CD4-positive, alpha-beta T cell treated with Interleukin-6 for 4 hours (primary cell): ENCODE measurements around the gene MYH6.

Source experiments
- DNase-seq: peaks from one replicate; pipeline ENCODE4 v3.0.0-alpha.2; 2020; ENCODE audit warnings: mixed read lengths

Gene MYH6

GRCh38 chr14:23375527-23376251 lies 32.4 kb downstream of the MYH6 start:
- no peak for DNase-seq

DNA sequence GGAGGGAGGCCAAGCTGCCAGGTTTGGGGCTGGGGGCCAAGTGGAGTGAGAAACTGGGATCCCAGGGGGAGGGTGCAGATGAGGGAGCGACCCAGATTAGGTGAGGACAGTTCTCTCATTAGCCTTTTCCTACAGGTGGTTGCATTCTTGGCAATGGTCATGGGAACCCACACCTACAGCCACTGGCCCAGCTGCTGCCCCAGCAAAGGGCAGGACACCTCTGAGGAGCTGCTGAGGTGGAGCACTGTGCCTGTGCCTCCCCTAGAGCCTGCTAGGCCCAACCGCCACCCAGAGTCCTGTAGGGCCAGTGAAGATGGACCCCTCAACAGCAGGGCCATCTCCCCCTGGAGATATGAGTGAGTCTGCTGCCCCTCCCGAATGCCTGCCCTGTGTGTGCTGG lies 35.0 kb downstream of the MYH6 start:
- DNase-seq, result no peak

DNA sequence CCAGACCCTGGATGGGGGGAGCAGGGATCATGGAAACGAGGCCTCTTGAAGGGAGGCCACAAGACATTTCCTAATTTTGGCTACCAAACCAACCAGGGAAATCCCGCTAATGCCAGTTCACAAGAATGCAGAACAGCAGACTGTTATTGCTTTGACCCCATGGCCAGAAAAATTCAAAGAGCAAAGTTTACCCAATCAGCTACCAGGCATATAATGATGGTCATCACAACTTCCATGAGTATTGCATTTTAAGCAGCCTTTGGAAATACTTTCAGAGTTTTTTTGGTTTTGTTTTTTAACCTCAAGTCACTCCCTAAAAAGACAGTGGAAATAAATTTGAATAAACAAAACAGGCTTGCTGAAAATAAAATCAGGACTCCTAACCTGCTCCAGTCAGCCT lies 35.6 kb downstream of the MYH6 start, which contains the start of gene IL25:
Gene IL25 (plus strand): TSS at position 301 of the 400 bp plus-strand sequence.
- no peak for DNase-seq

- DNase-seq, result no peak
These were observed 36.2 kb downstream of the MYH6 start for GRCh38 chr14:23371865-23372264.

DNA sequence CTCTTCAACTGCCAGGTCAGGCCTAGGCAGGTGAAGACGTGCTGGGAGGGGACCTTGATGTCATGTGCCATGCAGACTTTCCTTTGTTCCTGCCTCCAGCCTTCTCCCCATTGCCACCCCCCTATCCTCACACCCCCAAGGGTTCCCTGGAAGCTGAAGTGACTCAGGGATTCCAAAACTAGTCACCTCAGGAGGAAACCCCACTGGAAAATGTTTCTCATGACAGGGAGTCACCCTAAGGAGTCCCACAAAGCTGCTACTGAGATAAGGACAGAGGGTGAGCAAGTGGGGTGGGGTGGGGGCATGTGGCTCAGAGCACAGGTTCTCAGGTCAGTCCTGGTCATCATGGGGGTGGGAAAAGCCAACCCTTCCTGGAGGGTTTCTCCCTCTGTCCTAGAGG lies 37.9 kb downstream of the MYH6 start:
- DNase-seq, result no peak

GRCh38 chr14:23366426-23366921 lies 41.6 kb downstream of the MYH6 start:
- no peak for DNase-seq

GRCh38 chr14:23365732-23366425 lies 42.2 kb downstream of the MYH6 start:
- DNase-seq, result no peak

GRCh38 chr14:23365036-23365731 lies 42.9 kb downstream of the MYH6 start, which contains the start of gene EFS:
Gene EFS, minus strand, starts transcription at chr14:23365172. Its CDS starts 147 bp downstream, at chr14:23365025.
- no peak for DNase-seq

DNA sequence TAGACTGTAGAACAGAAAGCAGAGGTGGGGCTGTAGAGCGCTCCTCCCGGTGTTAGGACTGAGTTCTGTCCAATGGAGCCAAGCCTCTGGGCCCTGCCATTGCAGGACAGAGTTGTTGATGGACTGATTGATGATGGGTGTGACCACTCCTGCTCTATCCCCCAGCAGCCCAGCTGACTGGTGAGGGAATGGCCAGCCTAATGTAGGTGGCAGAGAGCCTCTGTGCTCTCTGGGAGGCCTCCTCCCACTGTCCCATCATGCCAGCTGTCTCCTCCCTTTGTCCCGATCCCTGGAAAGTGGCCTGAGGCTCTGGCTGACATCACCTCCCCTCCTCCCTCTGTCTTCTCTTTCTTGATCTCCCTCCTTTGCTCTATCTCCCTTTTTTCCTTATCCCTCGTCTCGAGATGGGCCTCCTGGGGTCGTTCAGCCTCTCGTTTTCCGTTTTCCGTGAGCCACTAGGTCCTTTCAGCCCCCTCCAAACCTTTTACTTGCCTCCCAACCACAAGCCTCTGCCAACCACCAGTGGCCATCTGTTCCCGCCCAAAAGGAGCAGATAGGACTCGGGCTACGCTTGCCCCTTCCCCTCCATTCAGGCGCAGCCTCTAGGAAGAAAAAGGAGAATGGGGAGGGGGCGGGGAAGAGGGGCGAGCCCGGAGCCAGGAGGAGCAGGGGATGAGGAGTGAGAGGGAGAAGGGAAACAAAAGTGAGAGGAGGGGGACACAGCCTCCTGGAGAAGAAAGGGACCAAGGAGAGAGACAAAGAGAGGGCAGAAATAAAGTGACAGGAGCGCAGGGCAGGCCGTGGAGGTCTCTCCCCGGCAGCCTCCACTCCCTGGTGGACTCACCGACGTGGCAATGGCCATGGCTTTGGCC lies 43.7 kb downstream of the MYH6 start:
- no peak for DNase-seq

DNA sequence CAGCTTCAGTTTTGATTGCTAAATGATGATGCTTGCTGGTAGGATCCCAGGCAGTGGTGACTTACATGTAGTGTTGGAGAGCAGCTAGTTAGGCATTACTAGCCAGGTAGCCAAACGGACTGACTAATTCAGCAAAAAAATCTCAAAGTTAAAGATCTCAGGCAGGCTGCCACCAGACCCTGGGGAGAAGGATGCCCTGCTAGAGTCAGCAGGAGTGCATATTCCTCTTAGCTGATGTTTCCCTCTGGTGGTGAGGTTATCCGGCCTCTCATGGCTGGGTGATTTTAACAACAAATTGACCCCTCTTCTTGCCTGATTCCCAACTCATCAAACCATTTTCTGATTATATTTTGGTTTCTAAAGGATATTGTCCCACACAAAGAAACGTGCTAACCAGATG lies 45.9 kb downstream of the MYH6 start:
- no peak for DNase-seq

- DNase-seq, result no peak
These were observed 46.3 kb downstream of the MYH6 start for GRCh38 chr14:23361763-23362162.

- no peak for DNase-seq
These were observed 46.8 kb downstream of the MYH6 start for GRCh38 chr14:23361320-23361719.

GRCh38 chr14:23360496-23360895 lies 47.6 kb downstream of the MYH6 start:
- no peak for DNase-seq

DNA sequence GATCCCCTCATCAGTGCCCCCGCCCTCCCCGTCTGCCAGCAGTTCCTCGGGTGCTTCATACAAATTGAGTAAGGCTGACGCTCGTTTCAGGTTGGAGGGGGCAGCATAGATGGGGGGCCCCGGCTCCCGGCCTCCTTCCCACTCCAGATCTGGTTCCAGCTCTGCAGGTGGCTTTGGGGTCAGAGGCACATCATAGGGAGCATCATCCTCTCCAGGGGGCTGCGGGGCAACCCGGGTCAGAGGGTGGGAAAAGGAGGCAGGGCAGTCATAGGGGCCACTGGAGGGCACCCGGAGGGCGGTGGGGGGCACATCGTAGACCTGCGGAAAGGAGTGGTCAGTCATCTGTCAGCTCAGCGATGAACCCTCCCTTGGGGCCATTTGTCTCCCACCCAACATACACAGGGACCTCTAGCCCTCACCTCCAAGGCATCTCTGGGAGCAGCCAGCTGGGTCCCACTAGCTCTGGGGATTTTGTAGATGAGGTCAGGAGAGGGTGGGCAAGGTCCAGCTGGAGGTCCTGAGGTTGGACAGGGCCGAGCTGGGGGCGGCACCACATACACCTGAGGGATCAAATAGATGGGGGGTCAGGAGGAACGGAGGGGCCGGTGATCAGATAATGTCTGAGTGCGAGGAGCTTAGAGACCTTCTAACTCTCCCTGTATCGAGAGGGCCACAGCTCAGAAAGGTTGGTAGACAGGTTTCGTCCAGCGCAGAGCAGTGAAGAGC lies 48.2 kb downstream of the MYH6 start:
- no peak for DNase-seq

DNA sequence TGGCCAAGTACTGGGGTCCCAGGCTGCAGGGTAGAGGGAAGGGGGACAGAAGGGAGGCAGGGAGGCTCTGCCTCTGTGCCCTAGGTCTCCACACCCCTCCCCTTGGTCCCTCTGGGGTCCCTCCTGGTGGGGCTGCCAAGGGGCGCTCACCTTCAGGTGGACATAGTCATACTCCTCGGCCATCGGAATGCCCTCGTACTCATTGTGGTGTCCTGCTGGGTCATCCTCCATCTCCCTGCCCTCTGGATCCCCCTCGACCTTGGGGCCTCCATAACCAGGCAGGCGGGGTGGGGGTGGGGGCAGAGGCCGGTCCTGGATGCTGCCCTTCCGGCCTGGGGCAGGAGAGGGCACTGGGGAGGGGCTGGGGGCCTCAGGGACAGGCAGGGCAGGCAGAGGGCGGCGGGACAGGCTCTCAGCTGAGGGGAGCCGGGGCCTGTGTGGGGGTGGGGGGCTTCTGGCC lies 48.9 kb downstream of the MYH6 start:
- no peak for DNase-seq

- no peak for DNase-seq
These were observed 49.4 kb downstream of the MYH6 start for GRCh38 chr14:23358553-23359166.

- no peak for DNase-seq
These were observed 50.0 kb downstream of the MYH6 start for GRCh38 chr14:23358042-23358441.

- DNase-seq, result no peak
These were observed 50.8 kb downstream of the MYH6 start for GRCh38 chr14:23357261-23357660.

DNA sequence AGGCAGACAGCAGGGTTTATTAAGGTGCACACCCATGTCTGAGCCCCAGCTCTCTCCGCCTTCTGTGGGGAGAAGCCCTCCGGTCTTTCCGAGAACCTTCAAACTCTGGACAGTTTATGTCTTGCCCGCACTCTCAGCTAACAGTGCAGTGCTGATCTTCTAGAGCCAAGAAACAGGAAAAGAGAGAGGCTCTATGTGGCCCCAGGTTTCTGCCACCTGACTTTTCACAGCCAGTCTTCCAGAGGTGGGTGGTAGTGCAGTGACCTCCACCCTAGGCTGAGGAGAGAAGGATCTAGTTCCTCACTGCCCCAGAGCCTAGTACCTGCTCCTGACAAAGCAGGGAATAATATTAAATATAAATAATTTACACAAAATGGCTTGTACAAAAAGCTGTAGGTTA lies 51.4 kb downstream of the MYH6 start:
- DNase-seq, result no peak

- no peak for DNase-seq
These were observed 52.1 kb downstream of the MYH6 start for GRCh38 chr14:23355871-23356435.

DNA sequence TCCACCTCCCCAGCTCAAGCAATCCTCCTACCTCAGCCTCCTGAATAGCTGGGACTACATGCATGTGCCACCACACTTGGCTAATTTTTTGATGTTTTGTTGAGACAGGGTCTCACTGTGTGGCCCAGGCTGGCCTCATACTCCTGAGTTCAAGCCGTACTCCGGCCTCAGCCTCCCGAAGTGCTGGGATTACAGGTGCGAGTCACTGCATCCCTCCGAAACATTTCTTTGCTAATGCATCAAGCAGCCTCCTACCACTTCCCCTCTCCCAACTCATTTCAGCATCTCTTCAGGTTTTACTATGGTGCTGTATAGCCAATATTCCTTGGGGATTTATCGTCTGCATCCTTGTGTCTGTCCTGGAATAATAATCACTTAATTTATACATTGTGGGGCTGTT lies 53.1 kb downstream of the MYH6 start:
- no peak for DNase-seq
